Stimulated activated CD8-positive, alpha-beta memory T cell treated with anti-CD3 and anti-CD28 coated beads, Interleukin-4, amount 100 ng/mL, for 1 hour (primary cell): ENCODE data around the gene MYOM1.
"Not testable (repeated sequence)": the region's sequence is repeated elsewhere in the genome, so short reads cannot be mapped to it uniquely, and the experiment has no call there.

Source experiments
- DNase-seq, 2 donors: peaks; one replicate each; pipeline ENCODE4 v3.0.0-alpha.2; 2020; ENCODE audit warnings: low read depth in 2 of 2, low spot score in 1 of 2

MYOM1 gene

DNA sequence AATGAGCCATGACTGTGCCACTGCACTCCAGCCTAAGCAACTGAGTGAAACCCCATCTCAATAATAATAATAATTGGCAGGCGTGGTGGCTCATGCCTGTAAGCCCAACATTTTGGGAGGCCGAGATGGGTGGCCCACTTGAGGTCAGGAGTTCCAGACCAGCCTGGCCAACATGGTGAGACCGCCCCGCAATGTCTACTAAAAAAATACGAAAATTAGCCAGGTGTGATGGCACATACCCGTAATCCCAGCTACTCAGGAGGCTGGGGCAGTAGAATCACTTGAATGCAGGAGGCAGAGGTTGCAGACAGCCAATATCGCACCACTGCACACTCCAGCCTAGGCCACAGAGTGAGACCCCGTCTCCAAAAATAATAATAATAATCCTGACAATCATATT is 178.9 kb downstream of the MYOM1 start:
- DNase-seq: no peak

DNA sequence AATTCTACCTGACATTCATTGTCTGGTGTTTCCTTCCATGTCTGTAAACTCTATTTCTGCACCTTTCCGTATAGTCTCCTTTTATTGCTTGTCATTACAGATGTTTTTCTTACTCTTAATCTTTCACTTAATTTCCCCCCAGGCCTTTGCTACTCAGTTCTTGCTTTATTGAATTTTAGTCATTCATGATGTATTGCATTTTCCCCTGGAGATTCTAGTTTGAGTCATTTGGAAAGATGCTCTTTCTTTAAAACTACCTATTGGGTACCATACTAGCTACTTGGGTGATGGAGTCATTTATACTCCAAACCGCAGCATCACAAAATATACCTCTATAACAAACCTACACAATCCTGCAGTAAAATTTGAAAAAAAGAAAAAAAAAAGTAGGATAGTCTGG is 179.6 kb downstream of the MYOM1 start:
- DNase-seq: no peak

DNA sequence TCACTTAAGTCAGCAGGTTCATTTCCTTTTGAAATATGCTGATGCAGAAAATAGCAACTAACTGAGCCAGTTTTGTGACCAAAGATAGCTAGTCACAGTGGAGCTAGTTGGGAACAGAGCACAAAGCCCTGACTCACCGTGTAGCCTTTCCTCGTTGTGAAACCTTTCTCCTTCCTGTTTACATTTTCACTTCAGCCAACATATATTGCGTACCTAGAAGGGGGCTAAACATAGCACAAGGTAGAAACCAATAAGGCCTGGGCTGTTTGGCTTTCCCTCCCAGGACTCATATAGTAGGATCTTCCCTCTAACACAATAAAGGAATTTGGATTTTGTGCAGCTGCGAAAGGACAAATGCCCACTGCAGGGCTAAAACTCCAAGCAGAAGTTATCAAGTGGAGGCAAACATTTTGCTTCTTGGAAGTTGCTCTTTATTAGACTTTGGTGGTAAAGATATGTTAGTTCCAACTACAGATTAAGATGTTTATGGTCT is 182.3 kb downstream of the MYOM1 start:
- DNase-seq: no peak

- no peak for DNase-seq
These were observed 183.7 kb downstream of the MYOM1 start for GRCh38 chr18:3036108-3036507.

- no peak for DNase-seq
These were observed 184.1 kb downstream of the MYOM1 start for GRCh38 chr18:3035635-3036034.

- DNase-seq: no peak
These were observed 187.0 kb downstream of the MYOM1 start for GRCh38 chr18:3032721-3033120.

GRCh38 chr18:3029215-3029952 is 190.4 kb downstream of the MYOM1 start:
- no peak for DNase-seq

DNA sequence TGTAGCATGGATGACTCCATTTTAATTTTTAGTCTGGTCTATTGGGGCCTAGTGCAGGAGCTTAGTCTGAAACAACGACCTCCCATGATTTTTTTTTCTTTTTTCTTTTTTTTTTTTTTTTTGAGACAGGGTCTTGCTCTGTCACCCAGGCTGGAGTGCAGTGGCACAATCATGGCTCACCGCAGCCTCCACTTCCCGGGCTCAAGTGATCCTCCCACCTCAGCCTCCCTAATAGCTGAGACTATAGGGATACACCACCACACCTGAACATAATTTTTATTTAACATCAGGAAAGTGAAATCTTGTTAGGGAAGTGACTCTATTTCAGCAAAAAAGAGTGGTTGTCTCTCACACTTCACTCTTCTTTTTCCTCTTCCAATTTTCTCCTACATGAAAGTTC is 191.7 kb downstream of the MYOM1 start:
- DNase-seq: not testable (repeated sequence)

DNA sequence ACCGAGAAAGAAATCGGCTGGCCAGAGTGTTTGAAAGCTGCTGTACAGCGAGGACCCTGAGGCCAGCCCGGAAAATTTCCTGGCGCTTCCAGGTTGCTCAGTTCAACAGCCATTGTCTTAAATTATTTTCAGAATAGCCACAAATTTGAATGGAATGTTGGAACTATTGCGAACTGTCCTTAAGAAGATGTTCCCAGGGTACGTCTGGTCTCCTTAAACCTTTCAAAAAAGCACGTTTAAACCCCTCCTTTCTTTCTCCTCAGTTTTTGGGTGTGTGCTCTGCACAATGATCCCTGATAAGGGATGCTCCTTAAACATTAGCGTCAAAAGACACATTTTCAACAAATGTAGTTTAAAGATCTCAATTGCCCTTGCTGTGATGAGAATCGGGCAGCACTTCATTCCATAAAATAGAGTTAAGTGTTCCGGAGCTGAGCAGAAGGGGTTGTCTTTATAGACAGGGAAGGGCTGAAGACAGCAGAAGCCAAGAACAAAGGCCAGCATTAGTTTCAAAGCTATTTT is 192.3 kb downstream of the MYOM1 start:
- DNase-seq: no peak

DNA sequence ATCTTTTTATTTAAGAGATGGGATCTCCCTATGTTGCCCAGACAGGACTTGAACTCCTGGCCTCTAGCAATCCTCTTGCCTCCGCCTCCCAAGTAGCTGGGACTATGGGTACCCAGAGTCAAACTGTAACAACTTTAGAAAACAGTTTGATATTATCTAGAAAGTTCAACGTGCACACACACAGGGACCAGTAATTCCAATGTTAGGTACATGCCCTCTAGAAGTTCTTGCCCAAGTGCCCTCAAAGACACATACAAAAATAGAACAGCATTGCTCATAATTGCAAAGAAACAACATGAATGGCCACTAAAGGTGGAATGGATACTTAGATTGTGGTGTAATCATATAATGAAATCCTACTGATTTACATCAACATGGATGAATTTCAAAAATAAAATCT is 194.2 kb downstream of the MYOM1 start:
- no peak for DNase-seq

DNA sequence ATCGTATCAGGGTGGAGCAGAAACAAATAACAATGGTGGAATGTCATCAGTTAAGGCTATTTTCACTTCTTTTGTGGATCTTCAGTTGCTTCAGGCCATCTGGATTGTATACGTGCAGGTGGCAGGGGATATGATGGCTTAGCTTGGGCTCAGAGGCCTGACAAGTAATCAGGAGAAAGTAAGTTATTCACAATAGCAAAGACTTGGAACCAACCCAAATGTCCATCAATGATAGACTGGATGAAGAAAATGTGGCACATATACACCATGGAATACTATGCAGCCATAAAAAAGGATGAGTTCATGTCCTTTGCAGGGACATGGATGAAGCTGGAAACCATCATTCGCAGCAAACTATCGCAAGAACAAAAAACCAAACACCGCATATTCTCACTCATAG is 196.2 kb downstream of the MYOM1 start:
- DNase-seq: not testable (repeated sequence)
